ENCODE results near the gene PRF1.
A peak's percentile ranks its signal among the peaks of the same experiment; 100 is the strongest.
"Not testable (repeated sequence)": the region's sequence is repeated elsewhere in the genome, so short reads cannot be mapped to it uniquely, and the experiment has no call there.

PRF1 gene

GRCh38 chr10:70602665-70603448, at the start of gene PRF1:
TSS of gene PRF1 (minus strand) at chr10:70602741. CDS start at chr10:70600902, 1,839 bp downstream.
- Mint-ChIP-seq H3K9me3 (no peaks in the 10 kb centered on the region), H3K4me3 (no peak within 1 kb of the TSS), H3K27me3 (no peaks in the 10 kb centered on the region), H3K27ac (no peak within 1 kb of the TSS), H3K36me3 (no peaks in the 10 kb centered on the region), H3K4me1 (peaks cover 4 to 10% of the 10 kb centered on the region in 2 donors)
- no peak for DNase-seq
- peak in 1 of 2 donors; percentile 16 for ATAC-seq (replicated peaks)

GRCh38 chr10:70651661-70652060, 49.1 kb upstream of the PRF1 start:
- Mint-ChIP-seq H3K4me3 (no peak overlapping the region), H3K27me3 (peaks cover 5% of the 10 kb centered on the region in 2 donors), H3K4me1 (peaks cover 3 to 9% of the 10 kb centered on the region in 2 donors), H3K36me3 (peaks cover 7 to 19% of the 10 kb centered on the region in 2 donors), H3K9me3 (peaks cover 36 to 48% of the 10 kb centered on the region in 2 donors), H3K27ac (no peak overlapping the region)
- ATAC-seq (replicated peaks) (no peak), DNase-seq (no peak)

- DNase-seq, result no peak
- H3K4me3 Mint-ChIP-seq, result no peak overlapping the region
- no peak overlapping the region for H3K27ac Mint-ChIP-seq
- H3K36me3 Mint-ChIP-seq, result peaks cover 7 to 19% of the 10 kb centered on the region in 2 donors
- no peak for ATAC-seq (replicated peaks)
- H3K9me3 Mint-ChIP-seq, result peaks cover 36 to 48% of the 10 kb centered on the region in 2 donors
- H3K27me3 Mint-ChIP-seq, result peaks cover 5% of the 10 kb centered on the region in 2 donors
- no peaks in the 10 kb centered on the region for H3K4me1 Mint-ChIP-seq
Measured at GRCh38 chr10:70650718-70651117, 48.2 kb upstream of the PRF1 start.

- no peak for ATAC-seq (replicated peaks)
- no peak overlapping the region for H3K27ac Mint-ChIP-seq
- no peak for DNase-seq
- no peaks in the 10 kb centered on the region for H3K4me1 Mint-ChIP-seq
- H3K27me3 Mint-ChIP-seq, result peaks cover 0 to 3% of the 10 kb centered on the region in 2 donors
- no peak overlapping the region for H3K4me3 Mint-ChIP-seq
- H3K9me3 Mint-ChIP-seq, result peaks cover 36 to 48% of the 10 kb centered on the region in 2 donors
- peaks cover 5 to 19% of the 10 kb centered on the region in 2 donors for H3K36me3 Mint-ChIP-seq
Measured at GRCh38 chr10:70650104-70650503, 47.6 kb upstream of the PRF1 start.

GRCh38 chr10:70649526-70649925, 47.0 kb upstream of the PRF1 start:
- H3K36me3 Mint-ChIP-seq, result peaks cover 5 to 19% of the 10 kb centered on the region in 2 donors
- ATAC-seq (replicated peaks) (no peak), DNase-seq (no peak)
- H3K27me3 Mint-ChIP-seq, result peaks cover 3% of the 10 kb centered on the region in 2 donors
- H3K9me3 Mint-ChIP-seq, result peaks cover 36 to 48% of the 10 kb centered on the region in 2 donors
- H3K4me1 Mint-ChIP-seq, result no peaks in the 10 kb centered on the region
- no peak overlapping the region for H3K4me3 Mint-ChIP-seq
- no peak overlapping the region for H3K27ac Mint-ChIP-seq

GRCh38 chr10:70648427-70648826, 45.9 kb upstream of the PRF1 start:
- H3K27ac Mint-ChIP-seq, result no peak overlapping the region
- ATAC-seq (replicated peaks) (no peak), DNase-seq (no peak)
- peaks cover 3 to 11% of the 10 kb centered on the region in 2 donors for H3K27me3 Mint-ChIP-seq
- no peak overlapping the region for H3K4me3 Mint-ChIP-seq
- no peaks in the 10 kb centered on the region for H3K4me1 Mint-ChIP-seq
- peaks cover 33 to 48% of the 10 kb centered on the region in 2 donors for H3K9me3 Mint-ChIP-seq
- H3K36me3 Mint-ChIP-seq, result peaks cover 5 to 19% of the 10 kb centered on the region in 2 donors

GRCh38 chr10:70647086-70647485, 44.5 kb upstream of the PRF1 start:
- H3K27me3 Mint-ChIP-seq, result peaks cover 10 to 24% of the 10 kb centered on the region in 2 donors
- ATAC-seq (replicated peaks) (no peak), DNase-seq (no peak)
- H3K27ac Mint-ChIP-seq, result no peak overlapping the region
- peaks cover 28 to 46% of the 10 kb centered on the region in 2 donors for H3K9me3 Mint-ChIP-seq
- H3K4me1 Mint-ChIP-seq, result no peaks in the 10 kb centered on the region
- peaks cover 5 to 19% of the 10 kb centered on the region in 2 donors for H3K36me3 Mint-ChIP-seq
- H3K4me3 Mint-ChIP-seq, result no peak overlapping the region

- not testable (repeated sequence) for H3K27ac Mint-ChIP-seq; H3K4me1 Mint-ChIP-seq; ATAC-seq (replicated peaks); DNase-seq; H3K4me3 Mint-ChIP-seq
- Mint-ChIP-seq H3K36me3 (peaks cover 5 to 13% of the 10 kb centered on the region in 2 donors), H3K27me3 (peaks cover 11 to 25% of the 10 kb centered on the region in 2 donors), H3K9me3 (peaks cover 16 to 29% of the 10 kb centered on the region in 2 donors)
Measured at GRCh38 chr10:70644959-70645358, 42.4 kb upstream of the PRF1 start.

- ATAC-seq (replicated peaks); H3K4me1 Mint-ChIP-seq; H3K36me3 Mint-ChIP-seq; DNase-seq; H3K4me3 Mint-ChIP-seq; H3K27ac Mint-ChIP-seq: not testable (repeated sequence)
- Mint-ChIP-seq H3K9me3 (peaks cover 7 to 14% of the 10 kb centered on the region in 2 donors), H3K27me3 (peaks cover 11 to 25% of the 10 kb centered on the region in 2 donors)
Measured at GRCh38 chr10:70643272-70643671, 40.7 kb upstream of the PRF1 start.

GRCh38 chr10:70639640-70640383, 37.3 kb upstream of the PRF1 start:
- H3K27me3 Mint-ChIP-seq, result peaks cover 11 to 26% of the 10 kb centered on the region in 2 donors
- not testable (repeated sequence) for ATAC-seq (replicated peaks); H3K4me3 Mint-ChIP-seq; H3K4me1 Mint-ChIP-seq; H3K9me3 Mint-ChIP-seq; H3K36me3 Mint-ChIP-seq; H3K27ac Mint-ChIP-seq; DNase-seq

GRCh38 chr10:70634515-70634914, 32.0 kb upstream of the PRF1 start:
- peaks cover 5 to 12% of the 10 kb centered on the region in 2 donors for H3K27me3 Mint-ChIP-seq
- H3K36me3 Mint-ChIP-seq; ATAC-seq (replicated peaks); H3K9me3 Mint-ChIP-seq; H3K4me3 Mint-ChIP-seq; H3K27ac Mint-ChIP-seq; H3K4me1 Mint-ChIP-seq; DNase-seq: not testable (repeated sequence)

GRCh38 chr10:70634011-70634410, 31.5 kb upstream of the PRF1 start:
- no peak overlapping the region for H3K4me3 Mint-ChIP-seq

GRCh38 chr10:70631735-70632134, 29.2 kb upstream of the PRF1 start:
- not testable (repeated sequence) for ATAC-seq (replicated peaks); DNase-seq; H3K4me3 Mint-ChIP-seq; H3K36me3 Mint-ChIP-seq; H3K27ac Mint-ChIP-seq; H3K9me3 Mint-ChIP-seq; H3K4me1 Mint-ChIP-seq
- peaks cover 5 to 12% of the 10 kb centered on the region in 2 donors for H3K27me3 Mint-ChIP-seq

More at GRCh38 chr10:70634011-70634410, 31.5 kb upstream of the PRF1 start:
- DNase-seq (no peak), ATAC-seq (replicated peaks) (no peak)
- H3K9me3 Mint-ChIP-seq, result peaks cover 3% of the 10 kb centered on the region in 2 donors
- H3K4me1 Mint-ChIP-seq, result no peaks in the 10 kb centered on the region
- peaks cover 0 to 7% of the 10 kb centered on the region in 2 donors for H3K36me3 Mint-ChIP-seq
- H3K27me3 Mint-ChIP-seq, result peaks cover 5 to 12% of the 10 kb centered on the region in 2 donors
- H3K27ac Mint-ChIP-seq, result no peak overlapping the region

- Mint-ChIP-seq H3K4me3 (no peak overlapping the region), H3K27ac (no peak overlapping the region), H3K4me1 (no peaks in the 10 kb centered on the region), H3K36me3 (peaks cover 0 to 7% of the 10 kb centered on the region in 2 donors), H3K27me3 (peaks cover 0 to 12% of the 10 kb centered on the region in 2 donors), H3K9me3 (peaks cover 7% of the 10 kb centered on the region in 2 donors)
- ATAC-seq (replicated peaks) (no peak), DNase-seq (no peak)
Measured at GRCh38 chr10:70629338-70629737, 26.8 kb upstream of the PRF1 start.
